ENCODE results near the gene ATXN7L2. TPM values are rescaled to one million over a fixed set of nuclear protein-coding genes. Genes with fewer than 3 reads are reported as not detected.

Gene ATXN7L2
- total RNA-seq, 1 donor from 2014 or later = 3.8 TPM

- intact Hi-C loops (cut with DNase I) = no loop called here
- DNase-seq (ENCODE audit: low spot score) = no peak
Measured at GRCh38 chr1:109493227-109493626, 9.5 kb downstream of the ATXN7L2 start.

GRCh38 chr1:109493805-109494539 lies 10.3 kb downstream of the ATXN7L2 start, which contains the start of gene CYB561D1:
CYB561D1 (plus strand) TSS chr1:109494094; CDS start chr1:109494140, 46 bp downstream.
- peak; percentile 96 for DNase-seq (ENCODE audit: low spot score)
- intact Hi-C loops (cut with DNase I) = loop anchor here (1.0 kb wide), 1 partner anchor 38 kb away; no protein-coding TSS in a partner anchor

- no peak for DNase-seq (ENCODE audit: low spot score)
- intact Hi-C loops (cut with DNase I) = no loop called here
Measured at GRCh38 chr1:109495738-109496137, 12.0 kb downstream of the ATXN7L2 start.

- intact Hi-C loops (cut with DNase I) = no loop called here
- no peak for DNase-seq (ENCODE audit: low spot score)
Measured at GRCh38 chr1:109497449-109498160, 13.9 kb downstream of the ATXN7L2 start.

GRCh38 chr1:109498161-109498801 lies 14.6 kb downstream of the ATXN7L2 start:
- no peak for DNase-seq (ENCODE audit: low spot score)

GRCh38 chr1:109499081-109499480 lies 15.4 kb downstream of the ATXN7L2 start:
- intact Hi-C loops (cut with DNase I) = no loop called here
- DNase-seq (ENCODE audit: low spot score) = no peak

More at GRCh38 chr1:109498161-109498801, 14.6 kb downstream of the ATXN7L2 start:
- intact Hi-C loops (cut with DNase I) = no loop called here

GRCh38 chr1:109499661-109500536 lies 16.2 kb downstream of the ATXN7L2 start:
- intact Hi-C loops (cut with DNase I) = no loop called here
- DNase-seq (ENCODE audit: low spot score) = no peak

GRCh38 chr1:109500941-109501381 lies 17.3 kb downstream of the ATXN7L2 start:
- no peak for DNase-seq (ENCODE audit: low spot score)
- intact Hi-C loops (cut with DNase I) = no loop called here

GRCh38 chr1:109501644-109502363 lies 18.1 kb downstream of the ATXN7L2 start:
- intact Hi-C loops (cut with DNase I) = no loop called here
- no peak for DNase-seq (ENCODE audit: low spot score)

GRCh38 chr1:109502364-109502851 lies 18.7 kb downstream of the ATXN7L2 start:
- DNase-seq (ENCODE audit: low spot score) = no peak
- intact Hi-C loops (cut with DNase I) = no loop called here

GRCh38 chr1:109503935-109504334 lies 20.2 kb downstream of the ATXN7L2 start:
- DNase-seq (ENCODE audit: low spot score) = no peak
- intact Hi-C loops (cut with DNase I) = no loop called here

- intact Hi-C loops (cut with DNase I) = no loop called here
- no peak for DNase-seq (ENCODE audit: low spot score)
Measured at GRCh38 chr1:109504974-109505373, 21.3 kb downstream of the ATXN7L2 start.

GRCh38 chr1:109508001-109508872 lies 24.5 kb downstream of the ATXN7L2 start:
- DNase-seq (ENCODE audit: low spot score) = no peak

GRCh38 chr1:109508873-109509175 lies 25.1 kb downstream of the ATXN7L2 start:
- no peak for DNase-seq (ENCODE audit: low spot score)
- intact Hi-C loops (cut with DNase I) = no loop called here

More at GRCh38 chr1:109508001-109508872, 24.5 kb downstream of the ATXN7L2 start:
- intact Hi-C loops (cut with DNase I) = no loop called here

GRCh38 chr1:109509176-109510134 lies 25.8 kb downstream of the ATXN7L2 start, which contains the start of gene AMIGO1:
AMIGO1 (minus strand) TSS chr1:109509727; CDS start chr1:109508912, 815 bp downstream.
- DNase-seq (ENCODE audit: low spot score) = no peak
- intact Hi-C loops (cut with DNase I) = no loop called here

GRCh38 chr1:109513110-109513710 lies 29.5 kb downstream of the ATXN7L2 start:
- DNase-seq (ENCODE audit: low spot score) = no peak
- intact Hi-C loops (cut with DNase I) = no loop called here
